GM12878 (cell line): ENCODE measurements around the gene KIRREL3. TPM values are rescaled to one million over a fixed set of nuclear protein-coding genes. Genes with fewer than 3 reads are reported as not detected.

Source experiments
- ATAC-seq: fragments of 200-7000 bp; cut with Tn5 transposase; 3 replicates; pipeline ENCODE4 v1.9.1; 2020; ENCODE audit warnings: mild to moderate bottlenecking, moderate library complexity
- BruUV-seq: library from RNA; stranded (reverse); fragments of 400-500 nt; replicated peaks from 2 replicates; lab custom pipeline; 2021; lab: Mats Ljungman, UMichigan
- CTCF ChIA-PET: fragments of 300-600 bp; sonication (Branson Sonifier 250); formaldehyde crosslinking; extraction: SDS; loops from one replicate; lab custom pipeline; 2021; ENCODE audit warnings: inconsistent platforms; lab: Yijun Ruan, JAX
- POLR2A ChIA-PET: fragments of 350-600 bp; formaldehyde crosslinking; extraction: SDS; loops from one replicate; lab custom pipeline; 2021; ENCODE audit warnings: inconsistent platforms; lab: Charles Lee
- RAD21 ChIA-PET: fragments of 300-600 bp; sonication (Branson Sonifier 250); formaldehyde crosslinking; loops from one replicate; lab custom pipeline; 2023; ENCODE audit warnings: antibody characterized with exemption; ENCODE audit not compliant: unreplicated experiment; lab: Charles Lee
- SMC1A ChIA-PET: fragments of 300-600 bp; sonication (Branson Sonifier 250); formaldehyde crosslinking; loops from one replicate; lab custom pipeline; 2023; ENCODE audit not compliant: unreplicated experiment, uncharacterized antibody; lab: Charles Lee
- DNase-seq: peaks from one replicate; pipeline ENCODE4 v3.0.0-alpha.2; 2011; ENCODE audit warnings: low read depth, low spot score
- FAIRE-seq: peaks from 3 replicates; lab custom pipeline; 2011; peaks lifted over from hg19 to GRCh38; lab: Jason Lieb, UNC
- H2AFZ ChIP-seq: 2 replicates; pipeline ENCODE4 v1.6.0; 2011; ENCODE audit warnings: low read depth, low read length, control low read depth; ENCODE audit not compliant: control insufficient read depth
- H3K27ac ChIP-seq: 2 replicates; pipeline ENCODE4 v1.5.1; 2011; ENCODE audit warnings: control low read depth; ENCODE audit not compliant: control insufficient read depth, insufficient read depth
- H3K27me3 ChIP-seq, 2 experiments: replicated peaks in 1 of 2; 2 replicates each; pipeline versions ENCODE4 v1.6.0 to v1.6.1; 2011; ENCODE audit warnings: low read length in 1 of 2; ENCODE audit not compliant: control insufficient read depth in 2 of 2, insufficient read depth in 2 of 2
- H3K36me3 ChIP-seq, 2 experiments: 2 replicates each; pipeline ENCODE4 v1.5.1; 2011; ENCODE audit warnings: low read length in 1 of 2; ENCODE audit not compliant: control insufficient read depth in 2 of 2, insufficient read depth in 2 of 2
- H3K4me1 ChIP-seq: 2 replicates; pipeline ENCODE4 v1.6.1; 2011; ENCODE audit warnings: mild to moderate bottlenecking, low read length, moderate library complexity, mixed read lengths; ENCODE audit not compliant: control insufficient read depth, insufficient read depth
- H3K4me2 ChIP-seq: 2 replicates; pipeline ENCODE4 v1.6.0; 2011; ENCODE audit warnings: control low read depth; ENCODE audit not compliant: control insufficient read depth, insufficient read depth
- H3K4me3 ChIP-seq: fragments of 200-600 bp; sonication (generic); 2 replicates; pipeline ENCODE4 v1.5.1; 2016
- H3K79me2 ChIP-seq: 2 replicates; pipeline ENCODE4 v1.6.0; 2011; ENCODE audit warnings: low read length; ENCODE audit not compliant: control insufficient read depth, insufficient read depth
- H3K9ac ChIP-seq: 2 replicates; pipeline ENCODE4 v1.8.0; 2011; ENCODE audit warnings: low read length, control low read depth, mixed read lengths; ENCODE audit not compliant: control insufficient read depth, insufficient read depth
- H3K9me3 ChIP-seq: replicated peaks from 3 replicates; pipeline ENCODE4 v1.5.1; 2011; ENCODE audit warnings: mild to moderate bottlenecking, low read length; ENCODE audit not compliant: control insufficient read depth, insufficient read depth
- H4K20me1 ChIP-seq: 2 replicates; pipeline ENCODE4 v1.6.0; 2011; ENCODE audit not compliant: control insufficient read depth, insufficient read depth
- BCL11A ChIP-seq: IDR thresholded peaks from 2 replicates; pipeline ENCODE4 v1.6.1; 2011; ENCODE audit warnings: low read depth, low read length
- CREB1 ChIP-seq: IDR thresholded peaks from 2 replicates; pipeline ENCODE4 v1.6.1; 2012; ENCODE audit warnings: low read depth, mild to moderate bottlenecking, inconsistent platforms
- POLR2AphosphoS2 ChIP-seq: IDR thresholded peaks from 2 replicates; pipeline ENCODE4 v1.6.1; 2011; ENCODE audit warnings: low read depth, mild to moderate bottlenecking, low read length, improper control_type of control experiment, moderate library complexity
- RB1 ChIP-seq: fragments of 450-650 bp; formaldehyde crosslinking; IDR thresholded peaks from 2 replicates; pipeline ENCODE4 v1.6.1; 2017; ENCODE audit warnings: mild to moderate bottlenecking, borderline replicate concordance
- SMC3 ChIP-seq: IDR thresholded peaks from 2 replicates; pipeline ENCODE4 v1.6.1; 2011; ENCODE audit warnings: low read length, improper control_type of control experiment, borderline replicate concordance
- TCF3 ChIP-seq: IDR thresholded peaks from 2 replicates; pipeline ENCODE4 v1.6.1; 2012; ENCODE audit warnings: low read depth, mild to moderate bottlenecking, low read length, borderline replicate concordance; ENCODE audit not compliant: insufficient read depth
- WGBS: methylation state at CpG from one replicate; pipeline ENCODE4 v1.1.6; 2016; ENCODE audit warnings: low lambda C conversion rate; ENCODE audit not compliant: insufficient replicate concordance, insufficient coverage; ENCODE audit errors: missing lambda C conversion rate; 5-methylcytosine and 5-hydroxymethylcytosine counted together
- in situ Hi-C: fragments of 300-500 bp; cut with MboI; formaldehyde crosslinking; loops from 9 replicates; pipeline ENCODE4 v1.14.3; 2018; ENCODE audit warnings: mixed read lengths
- intact Hi-C: fragments of 100-400 bp; cut with micrococcal nuclease; formaldehyde crosslinking; loops from one replicate; pipeline ENCODE4 v1.14.2; 2022; ENCODE audit not compliant: unreplicated experiment
- polyA plus RNA-seq, 11 experiments: library from polyadenylated mRNA; depleted of rRNA in 4 of 11; unstranded in 6 of 11; stranded (reverse) in 5 of 11; fragments of >200 nt; fragmentation: Nextera tagmentation in 4 of 11; fragmentation: Illumina TruSeq in 1 of 11; extraction: Ambion mirVana in 4 of 11; extraction: Trizol in 1 of 11; gene quantifications; 1 replicate in 1 of 11; 2 replicates in 10 of 11; pipeline versions ENCODE4 v1.2.1 to v1.2.3, GENCODE V29; 2011 to 2016; ENCODE audit warnings: inconsistent platforms in 2 of 11, missing spikeins in 2 of 11, low read depth in 1 of 11
- total RNA-seq, 4 experiments: library from RNA; depleted of rRNA in 3 of 4; stranded (reverse); fragments of >200 nt in 3 of 4; fragmentation: Illumina TruSeq in 1 of 4; extraction: Trizol in 1 of 4; gene quantifications; 2 replicates each; pipeline versions ENCODE4 v1.2.1 to v1.2.3, GENCODE V29; 2013 to 2021
- TF ChIP-seq, protein P1 (sequence below): IDR thresholded peaks from 2 replicates; pipeline ENCODE4 v1.6.1; 2012; ENCODE audit warnings: low read length, inconsistent platforms

The KIRREL3 gene
- total and polyA plus RNA-seq, 10 of the 15 experiments (the other 5 are each of a cell fraction or from before 2014, with no cell fraction given) = under 0.01 TPM; not detected in 9

GRCh38 chr11:126834149-126834548 lies 166.4 kb downstream of the KIRREL3 start:
- no peaks in the 10 kb centered on the region; the same call in 2 of the 3 replicates for H3K9me3 ChIP-seq
- peaks cover 0 to 3% of the 10 kb centered on the region in 2 experiments; a peak in 2 of 4 replicates for H3K27me3 ChIP-seq
- no peaks in the 10 kb centered on the region for H4K20me1 ChIP-seq
- no peaks in the 10 kb centered on the region for H3K79me2 ChIP-seq
- CTCF ChIA-PET = no interaction called here
- BruUV-seq = no TSS peak
- intact Hi-C loops = no loop called here
- in situ Hi-C loops = no loop called here
- ATAC-seq (no peak), DNase-seq (no peak), FAIRE-seq (no peak)
- H3K9ac ChIP-seq = no peak overlapping the region
- H3K4me3 ChIP-seq = no peak overlapping the region
- SMC1A ChIA-PET = no interaction called here
- H3K27ac ChIP-seq = no peak overlapping the region
- no peak overlapping the region for H3K4me2 ChIP-seq
- 67% methylated on average over 5 of the region's 5 CpGs for WGBS
- RAD21 ChIA-PET = no interaction called here
- POLR2A ChIA-PET = no interaction called here
- H2AFZ ChIP-seq = no peak overlapping the region
- H3K36me3 ChIP-seq = no peaks in the 10 kb centered on the region
- no peaks in the 10 kb centered on the region for H3K4me1 ChIP-seq
- TF ChIP-seq POLR2AphosphoS2 (no peak), BCL11A (no peak), CREB1 (no peak), SMC3 (no peak)
- TF ChIP-seq, all 136 proteins: peak for 0

GRCh38 chr11:126833065-126833464 lies 167.5 kb downstream of the KIRREL3 start:
- TF ChIP-seq RB1 (no peak), TCF3 (no peak)
- TF ChIP-seq, protein P1, sequence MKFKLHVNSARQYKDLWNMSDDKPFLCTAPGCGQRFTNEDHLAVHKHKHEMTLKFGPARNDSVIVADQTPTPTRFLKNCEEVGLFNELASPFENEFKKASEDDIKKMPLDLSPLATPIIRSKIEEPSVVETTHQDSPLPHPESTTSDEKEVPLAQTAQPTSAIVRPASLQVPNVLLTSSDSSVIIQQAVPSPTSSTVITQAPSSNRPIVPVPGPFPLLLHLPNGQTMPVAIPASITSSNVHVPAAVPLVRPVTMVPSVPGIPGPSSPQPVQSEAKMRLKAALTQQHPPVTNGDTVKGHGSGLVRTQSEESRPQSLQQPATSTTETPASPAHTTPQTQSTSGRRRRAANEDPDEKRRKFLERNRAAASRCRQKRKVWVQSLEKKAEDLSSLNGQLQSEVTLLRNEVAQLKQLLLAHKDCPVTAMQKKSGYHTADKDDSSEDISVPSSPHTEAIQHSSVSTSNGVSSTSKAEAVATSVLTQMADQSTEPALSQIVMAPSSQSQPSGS = no peak
- DNase-seq (no peak), ATAC-seq (no peak), FAIRE-seq (no peak)
- Histone ChIP-seq H3K4me1 (no peaks in the 10 kb centered on the region), H3K4me2 (no peak overlapping the region), H2AFZ (no peak overlapping the region), H3K9me3 (no peaks in the 10 kb centered on the region; the same call in 2 of the 3 replicates), H4K20me1 (no peaks in the 10 kb centered on the region), H3K36me3 (no peaks in the 10 kb centered on the region), H3K27me3 (no peaks in the 10 kb centered on the region; a peak in 1 of 4 replicates), H3K27ac (no peak overlapping the region), H3K9ac (no peak overlapping the region), H3K4me3 (no peak overlapping the region), H3K79me2 (no peaks in the 10 kb centered on the region)
- BruUV-seq = no TSS peak
- ChIA-PET RAD21 (no interaction called here), POLR2A (no interaction called here), CTCF (interaction anchor here (0.6 kb wide), 1 partner anchor 59 kb away, joined by 3 read pairs; no protein-coding TSS in a partner anchor), SMC1A (no interaction called here)
- WGBS = 14% methylated on average over 1 of the region's 1 CpG
- in situ Hi-C loops = no loop called here
- intact Hi-C loops = no loop called here
